Lower lobe of right lung (tissue), 2 donors: ENCODE measurements around the gene SEPTIN12. TPM values are rescaled to one million over a fixed set of nuclear protein-coding genes. Genes with fewer than 3 reads are reported as not detected.

Source experiments
- ATAC-seq, 2 donors: fragments of 200-7000 bp; cut with Tn5 transposase; one replicate each; pipeline ENCODE4 v1.9.1; 2020 to 2022; ENCODE audit warnings: mild to moderate bottlenecking in 2 of 2, moderate library complexity in 2 of 2
- DNase-seq: peaks from one replicate; pipeline ENCODE4 v3.0.0-alpha.2; 2020
- H3K27ac ChIP-seq: fragments of 200-600 bp; one replicate; pipeline ENCODE4 v1.8.0; 2022
- H3K27me3 ChIP-seq: fragments of 200-600 bp; one replicate; pipeline ENCODE4 v1.8.0; 2022; ENCODE audit warnings: low read depth
- H3K36me3 ChIP-seq: fragments of 200-600 bp; one replicate; pipeline ENCODE4 v1.8.0; 2022; ENCODE audit warnings: mild to moderate bottlenecking
- H3K4me1 ChIP-seq: fragments of 200-600 bp; one replicate; pipeline ENCODE4 v1.8.0; 2022
- H3K4me3 ChIP-seq: fragments of 200-600 bp; one replicate; pipeline ENCODE4 v1.8.0; 2022; ENCODE audit warnings: mild to moderate bottlenecking
- H3K9me3 ChIP-seq: fragments of 200-600 bp; one replicate; pipeline ENCODE4 v1.8.0; 2022
- CTCF ChIP-seq: fragments of 200-600 bp; IDR thresholded peaks from one replicate; pipeline ENCODE4 v1.8.0; 2022; ENCODE audit warnings: antibody characterized with exemption, mild to moderate bottlenecking
- intact Hi-C: fragments of 100-400 bp; cut with DNase I; formaldehyde crosslinking; loops from one replicate; pipeline ENCODE4 v1.11.0; 2022
- total RNA-seq: library from RNA; stranded (reverse); fragmentation: NEBNext Ultra II Directional; extraction: Animal tissue kit (Norgen Biotek cat#: 25700); gene quantifications from one replicate; pipeline ENCODE4 v1.2.1, GENCODE V29; 2021
- donor health status: DM: no; HTN: yes; CAD: no; lungs with severe emphysema.

SEPTIN12 gene
- total RNA-seq, 1 donor from 2014 or later: not detected

- DNase-seq: peak; percentile 94
- H3K4me3 ChIP-seq: peak overlapping the region; percentile 89
- peaks cover 31% of the 10 kb centered on the region for H3K4me1 ChIP-seq
- intact Hi-C loops: no loop called here
- H3K27ac ChIP-seq: peak overlapping the region; percentile 85
- H3K9me3 ChIP-seq: no peaks in the 10 kb centered on the region
- peaks cover 41% of the 10 kb centered on the region for H3K36me3 ChIP-seq
- no peaks in the 10 kb centered on the region for H3K27me3 ChIP-seq
- ATAC-seq: peak; percentile 95 to 96
- peak; percentile 32 for TF ChIP-seq CTCF
Observed at GRCh38 chr16:4802659-4803287, 14.6 kb upstream of the SEPTIN12 start.

- H3K9me3 ChIP-seq: no peaks in the 10 kb centered on the region
- TF ChIP-seq CTCF: no peak
- H3K36me3 ChIP-seq: peaks cover 41% of the 10 kb centered on the region
- peaks cover 31% of the 10 kb centered on the region for H3K4me1 ChIP-seq
- H3K4me3 ChIP-seq: peak within 1 kb of the TSS; percentile 89
- H3K27ac ChIP-seq: peak within 1 kb of the TSS; percentile 85
- H3K27me3 ChIP-seq: no peaks in the 10 kb centered on the region
- peak; percentile 84 for ATAC-seq
- DNase-seq: peak; percentile 96
- intact Hi-C loops: no loop called here
Observed at GRCh38 chr16:4801962-4802658, 14.0 kb upstream of the SEPTIN12 start, which contains the start of gene ROGDI. ROGDI (minus strand) TSS chr16:4802633; CDS start chr16:4802571, 62 bp downstream.

GRCh38 chr16:4801051-4801961, 13.2 kb upstream of the SEPTIN12 start:
- TF ChIP-seq CTCF: no peak
- intact Hi-C loops: no loop called here
- no peak for ATAC-seq
- DNase-seq: no peak
- Histone ChIP-seq H3K4me3 (peak overlapping the region; percentile 89), H3K27ac (peak overlapping the region; percentile 85), H3K4me1 (peaks cover 31% of the 10 kb centered on the region), H3K9me3 (no peaks in the 10 kb centered on the region), H3K36me3 (peaks cover 34% of the 10 kb centered on the region), H3K27me3 (no peaks in the 10 kb centered on the region)

- ATAC-seq: peak in 1 of 2 donors; percentile 2
- Histone ChIP-seq H3K27ac (no peak overlapping the region), H3K4me1 (peaks cover 31% of the 10 kb centered on the region), H3K36me3 (peaks cover 28% of the 10 kb centered on the region), H3K27me3 (no peaks in the 10 kb centered on the region), H3K9me3 (no peaks in the 10 kb centered on the region), H3K4me3 (peak overlapping the region; percentile 8)
- peak; percentile 81 for DNase-seq
- no peak for TF ChIP-seq CTCF
- intact Hi-C loops: no loop called here
Observed at GRCh38 chr16:4800290-4801041, 12.3 kb upstream of the SEPTIN12 start.
